Mesenchymal stem cell (in vitro differentiated cells and primary cell): ENCODE data around the gene ERP44.

ENCODE experiments used
- DNase-seq: peaks from one replicate; pipeline ENCODE4 v3.0.0-alpha.2; 2013
- H2AFZ ChIP-seq: one replicate; pipeline ENCODE4 v1.6.1; 2013; ENCODE audit warnings: low read depth, mild to moderate bottlenecking, control low read depth, inconsistent platforms, low read length, moderate library complexity
- H2AK5ac ChIP-seq: 2 replicates; pipeline ENCODE4 v1.6.1; 2013; ENCODE audit warnings: low read length, moderate library complexity, mild to moderate bottlenecking, inconsistent platforms; ENCODE audit not compliant: severe bottlenecking
- H2BK120ac ChIP-seq: one replicate; pipeline ENCODE4 v1.6.1; 2013; ENCODE audit warnings: low read depth, mild to moderate bottlenecking, inconsistent platforms, low read length, moderate library complexity
- H2BK12ac ChIP-seq, 2 experiments: one replicate each; pipeline ENCODE4 v1.6.1; 2013; ENCODE audit warnings: inconsistent platforms in 2 of 2, low read length in 2 of 2, mild to moderate bottlenecking in 2 of 2, moderate library complexity in 2 of 2, control low read depth in 1 of 2
- H2BK15ac ChIP-seq: one replicate; pipeline ENCODE4 v1.6.1; 2013; ENCODE audit warnings: mild to moderate bottlenecking, low read depth, inconsistent platforms; ENCODE audit not compliant: poor library complexity, severe bottlenecking
- H2BK5ac ChIP-seq: 2 replicates; pipeline ENCODE4 v1.6.1; 2013; ENCODE audit warnings: low read depth, mild to moderate bottlenecking, low read length, control low read depth, inconsistent platforms; ENCODE audit not compliant: poor library complexity, severe bottlenecking
- H3K14ac ChIP-seq, 2 experiments: one replicate each; pipeline ENCODE4 v1.6.1; 2013; ENCODE audit warnings: inconsistent platforms in 2 of 2, low read length in 2 of 2, control low read depth in 1 of 2, mild to moderate bottlenecking in 1 of 2, moderate library complexity in 1 of 2
- H3K18ac ChIP-seq, 2 experiments: one replicate each; pipeline ENCODE4 v1.6.1; 2013; ENCODE audit warnings: inconsistent platforms in 2 of 2, low read length in 2 of 2, control low read depth in 1 of 2, low read depth in 1 of 2, mild to moderate bottlenecking in 1 of 2
- H3K23ac ChIP-seq, 2 experiments: one replicate each; pipeline ENCODE4 v1.6.1; 2013; ENCODE audit warnings: inconsistent platforms in 2 of 2, low read length in 2 of 2, mild to moderate bottlenecking in 2 of 2, moderate library complexity in 2 of 2, control low read depth in 1 of 2
- H3K27ac ChIP-seq: 2 replicates; pipeline ENCODE4 v1.5.1; 2013; ENCODE audit warnings: mild to moderate bottlenecking, moderate library complexity, low read length, control low read depth, inconsistent platforms; ENCODE audit not compliant: poor library complexity, severe bottlenecking
- H3K27me3 ChIP-seq, 2 experiments: 2 replicates each; pipeline versions ENCODE4 v1.6.1 to v1.7.0; 2013; ENCODE audit warnings: low read length in 2 of 2, mild to moderate bottlenecking in 2 of 2, moderate library complexity in 2 of 2, control low read depth in 1 of 2, inconsistent platforms in 1 of 2; ENCODE audit not compliant: control insufficient read depth in 1 of 2, insufficient read depth in 1 of 2
- H3K36me3 ChIP-seq, 2 experiments: 2 replicates each; pipeline versions ENCODE4 v1.6.1 to v1.7.0; 2013; ENCODE audit warnings: low read length in 2 of 2, control low read depth in 1 of 2, inconsistent platforms in 1 of 2, low read depth in 1 of 2, mild to moderate bottlenecking in 1 of 2; ENCODE audit not compliant: insufficient read depth in 2 of 2, control insufficient read depth in 1 of 2
- H3K4ac ChIP-seq, 2 experiments: one replicate each; pipeline ENCODE4 v1.6.1; 2013; ENCODE audit warnings: inconsistent platforms in 2 of 2, low read length in 2 of 2, mild to moderate bottlenecking in 2 of 2, moderate library complexity in 2 of 2, control low read depth in 1 of 2, low read depth in 1 of 2
- H3K4me1 ChIP-seq: 2 replicates; pipeline ENCODE4 v1.6.1; 2013; ENCODE audit warnings: low read depth, low read length, control low read depth; ENCODE audit not compliant: control insufficient read depth, insufficient read depth
- H3K4me2 ChIP-seq: 2 replicates; pipeline ENCODE4 v1.6.1; 2013; ENCODE audit warnings: low read length, mild to moderate bottlenecking, inconsistent platforms; ENCODE audit not compliant: poor library complexity, severe bottlenecking
- H3K4me3 ChIP-seq, 2 experiments: 2 replicates each; pipeline versions ENCODE4 v1.5.1 to v1.7.0; 2013; ENCODE audit warnings: low read length in 2 of 2, mild to moderate bottlenecking in 2 of 2, control low read depth in 1 of 2, low read depth in 1 of 2; ENCODE audit not compliant: insufficient read depth in 1 of 2
- H3K79me1 ChIP-seq: replicated peaks from 2 replicates; pipeline ENCODE4 v1.6.1; 2013; ENCODE audit warnings: mild to moderate bottlenecking, control low read depth, low read length, inconsistent platforms; ENCODE audit not compliant: poor library complexity, severe bottlenecking
- H3K9ac ChIP-seq: 2 replicates; pipeline ENCODE4 v1.7.0; 2013; ENCODE audit warnings: mild to moderate bottlenecking, low read length, moderate library complexity
- H3K9me3 ChIP-seq: 2 replicates; pipeline ENCODE4 v1.7.0; 2013; ENCODE audit warnings: mild to moderate bottlenecking, low read length; ENCODE audit not compliant: control insufficient read depth
- H4K8ac ChIP-seq: one replicate; pipeline ENCODE4 v1.6.1; 2013; ENCODE audit warnings: inconsistent platforms, mild to moderate bottlenecking, low read length, moderate library complexity
- H4K91ac ChIP-seq: one replicate; pipeline ENCODE4 v1.6.1; 2013; ENCODE audit warnings: mild to moderate bottlenecking, low read length, inconsistent platforms
- WGBS: methylation state at CpG from one replicate; pipeline ENCODE4 v1.1.7; 2013; ENCODE audit warnings: mixed read lengths; 5-methylcytosine and 5-hydroxymethylcytosine counted together

ERP44 gene

GRCh38 chr9:99966001-99966400 is 132.8 kb downstream of the ERP44 start:
- Histone ChIP-seq H3K4ac (no peak overlapping the region), H3K36me3 (peaks cover 0 to 63% of the 10 kb centered on the region in 2 experiments), H2AFZ (no peak overlapping the region), H3K27me3 (no peaks in the 10 kb centered on the region), H2BK15ac (no peak overlapping the region), H3K4me3 (no peak overlapping the region), H3K14ac (no peak overlapping the region), H3K23ac (no peak overlapping the region), H3K18ac (no peak overlapping the region), H2AK5ac (peak overlapping the region; percentile 36), H2BK5ac (no peak overlapping the region), H3K9me3 (no peaks in the 10 kb centered on the region), H4K91ac (no peak overlapping the region), H3K27ac (no peak overlapping the region), H3K4me1 (peaks cover 6% of the 10 kb centered on the region), H2BK120ac (no peak overlapping the region), H3K4me2 (no peak overlapping the region), H3K9ac (no peak overlapping the region), H3K79me1 (peaks cover 2% of the 10 kb centered on the region), H2BK12ac (no peak overlapping the region), H4K8ac (no peak overlapping the region)
- DNase-seq: no peak
- 96% methylated on average over 2 of the region's 2 CpGs for WGBS

- H3K18ac ChIP-seq: no peak overlapping the region
- peaks cover 6% of the 10 kb centered on the region for H3K4me1 ChIP-seq
- no peak overlapping the region for H2BK5ac ChIP-seq
- H2BK12ac ChIP-seq: no peak overlapping the region
- H2BK15ac ChIP-seq: no peak overlapping the region
- H3K4ac ChIP-seq: no peak overlapping the region
- no peak overlapping the region for H3K23ac ChIP-seq
- H3K9me3 ChIP-seq: no peaks in the 10 kb centered on the region
- H3K36me3 ChIP-seq: peaks cover 0 to 56% of the 10 kb centered on the region in 2 experiments
- H3K14ac ChIP-seq: no peak overlapping the region
- H3K4me2 ChIP-seq: no peak overlapping the region
- no peak overlapping the region for H3K4me3 ChIP-seq
- no peaks in the 10 kb centered on the region for H3K27me3 ChIP-seq
- no peak overlapping the region for H2BK120ac ChIP-seq
- H4K8ac ChIP-seq: no peak overlapping the region
- no peak overlapping the region for H4K91ac ChIP-seq
- 92% methylated on average over 1 of the region's 1 CpG for WGBS
- no peak overlapping the region for H2AFZ ChIP-seq
- peaks cover 2% of the 10 kb centered on the region for H3K79me1 ChIP-seq
- no peak overlapping the region for H3K9ac ChIP-seq
- DNase-seq: no peak
- peak overlapping the region; percentile 7 for H3K27ac ChIP-seq
- no peak overlapping the region for H2AK5ac ChIP-seq
These were observed 134.5 kb downstream of the ERP44 start for GRCh38 chr9:99964336-99964735.

GRCh38 chr9:99962680-99963261 is 136.0 kb downstream of the ERP44 start:
- H2BK12ac ChIP-seq: no peak overlapping the region
- no peak overlapping the region for H4K8ac ChIP-seq
- H4K91ac ChIP-seq: no peak overlapping the region
- no peak overlapping the region for H2AK5ac ChIP-seq
- H2BK5ac ChIP-seq: no peak overlapping the region
- H3K9me3 ChIP-seq: no peaks in the 10 kb centered on the region
- no peak overlapping the region for H3K9ac ChIP-seq
- no peak overlapping the region for H3K4me3 ChIP-seq
- no peak overlapping the region for H3K4me2 ChIP-seq
- H3K23ac ChIP-seq: no peak overlapping the region
- no peaks in the 10 kb centered on the region for H3K27me3 ChIP-seq
- no peak overlapping the region for H3K27ac ChIP-seq
- DNase-seq: peak; percentile 57
- no peak overlapping the region for H3K18ac ChIP-seq
- H3K4me1 ChIP-seq: peaks cover 3% of the 10 kb centered on the region
- no peak overlapping the region for H2AFZ ChIP-seq
- H3K36me3 ChIP-seq: peaks cover 0 to 46% of the 10 kb centered on the region in 2 experiments
- H3K4ac ChIP-seq: no peak overlapping the region
- no peak overlapping the region for H3K14ac ChIP-seq
- WGBS: no CpG with 5 or more reads among the region's 1 CpG
- no peak overlapping the region for H2BK120ac ChIP-seq
- peaks cover 5% of the 10 kb centered on the region for H3K79me1 ChIP-seq
- H2BK15ac ChIP-seq: no peak overlapping the region

- Histone ChIP-seq H2AFZ (no peak overlapping the region), H3K4me3 (no peak overlapping the region), H3K14ac (no peak overlapping the region), H3K4me2 (no peak overlapping the region), H3K18ac (no peak overlapping the region), H2BK120ac (no peak overlapping the region), H3K9me3 (no peaks in the 10 kb centered on the region), H3K27me3 (no peaks in the 10 kb centered on the region), H2BK12ac (no peak overlapping the region), H3K27ac (no peak overlapping the region), H2BK15ac (no peak overlapping the region), H4K8ac (no peak overlapping the region), H3K36me3 (peaks cover 0 to 31% of the 10 kb centered on the region in 2 experiments), H2BK5ac (no peak overlapping the region), H3K4ac (no peak overlapping the region), H2AK5ac (no peak overlapping the region), H3K9ac (no peak overlapping the region), H3K79me1 (peaks cover 6% of the 10 kb centered on the region), H4K91ac (no peak overlapping the region), H3K23ac (no peak overlapping the region), H3K4me1 (no peaks in the 10 kb centered on the region)
- WGBS: 98% methylated on average over 3 of the region's 4 CpGs
- no peak for DNase-seq
These were observed 143.2 kb downstream of the ERP44 start for GRCh38 chr9:99955606-99956005.
